CD4-positive, alpha-beta T cell treated with Interferon gamma for 1 hour (primary cell): Measurements from ENCODE around the gene MVB12B.
A peak's percentile ranks its signal among the peaks of the same experiment; 100 is the strongest.

Source experiments
- DNase-seq: peaks from one replicate; pipeline ENCODE4 v3.0.0-alpha.2; 2020

Gene MVB12B

DNA sequence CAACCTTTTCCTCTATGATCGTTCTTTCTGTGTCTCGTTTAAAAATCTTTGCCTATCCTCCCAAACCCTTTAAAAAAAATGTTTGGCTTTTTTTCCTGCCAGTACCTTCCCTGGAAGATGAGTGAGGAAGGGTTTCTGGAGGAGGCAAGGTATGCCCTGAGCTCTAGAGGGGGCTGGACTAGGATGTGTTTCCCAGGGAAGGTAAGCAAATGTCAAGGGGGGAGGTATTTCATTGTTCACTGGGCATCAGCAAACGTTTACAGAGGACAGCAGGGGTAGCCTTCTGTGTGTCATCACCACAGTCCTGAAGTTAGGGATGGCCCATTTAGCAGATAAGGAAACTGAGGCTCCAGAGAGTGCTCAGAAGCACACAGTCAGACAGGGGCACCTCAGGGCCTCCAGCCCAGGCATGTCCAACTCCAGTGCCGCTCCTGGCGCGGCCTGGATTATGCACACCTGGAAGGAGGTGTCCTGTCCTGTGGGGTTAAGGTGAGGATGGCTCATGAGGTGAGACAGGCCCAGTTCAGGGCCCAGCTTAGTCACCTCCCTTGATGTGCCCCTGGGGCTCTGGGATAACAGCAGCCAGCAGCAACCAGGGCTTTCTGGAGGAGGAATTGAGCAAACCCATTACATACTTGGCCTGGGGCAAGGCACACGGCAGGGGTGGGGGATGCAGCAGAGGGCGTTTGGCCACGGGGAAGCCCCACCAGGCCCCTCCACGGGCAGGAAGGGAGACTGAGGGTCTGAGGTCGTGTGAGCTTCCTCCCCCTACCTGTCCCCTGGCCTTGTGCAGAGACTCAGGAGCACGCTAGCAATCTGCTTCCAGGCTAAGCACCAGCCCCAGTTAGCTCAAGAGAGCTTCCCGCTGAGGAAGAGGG lies 186.8 kb downstream of the MVB12B start:
- no peak for DNase-seq

DNA sequence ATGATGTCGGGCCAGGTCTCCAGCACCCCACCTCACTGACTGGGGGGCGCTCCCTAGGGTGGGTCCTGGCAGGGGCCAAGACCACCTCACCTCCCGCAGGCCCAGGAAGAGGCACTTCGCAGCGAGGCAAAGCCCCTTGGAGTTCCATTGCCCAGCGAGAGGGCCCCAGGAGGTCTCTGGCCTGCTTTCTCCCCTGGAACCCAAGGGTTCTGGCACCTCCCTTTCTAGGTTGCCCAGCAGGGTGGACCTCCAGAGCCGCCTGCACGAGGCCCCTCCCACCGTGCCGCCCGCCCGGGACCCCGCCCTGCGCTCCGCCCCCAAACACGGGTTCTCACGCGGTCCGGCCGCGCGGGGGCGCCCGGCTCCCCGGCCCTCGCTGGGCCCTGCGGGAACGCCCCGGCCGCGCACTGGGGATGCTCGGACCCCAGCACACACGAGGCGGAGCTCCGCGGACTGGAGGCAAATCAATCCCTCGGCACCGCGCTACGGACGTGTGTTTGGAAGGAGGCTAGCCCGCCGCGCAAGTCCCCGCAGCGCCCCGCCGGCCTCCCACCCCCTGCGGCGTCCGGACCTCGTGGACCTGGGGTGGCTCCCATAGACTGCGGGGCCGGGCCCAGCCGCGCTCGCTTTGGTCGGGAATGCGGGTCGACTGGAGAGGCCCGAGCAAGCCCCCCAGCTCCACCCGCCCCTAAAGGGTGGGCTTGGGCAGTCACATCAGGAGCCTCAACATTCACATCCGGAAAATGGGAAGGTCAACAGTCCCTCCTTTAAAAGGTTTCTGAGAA lies 187.6 kb downstream of the MVB12B start:
- DNase-seq: peak; percentile 61

- DNase-seq: no peak
These were observed 188.6 kb downstream of the MVB12B start for GRCh38 chr9:126515001-126515872.

DNA sequence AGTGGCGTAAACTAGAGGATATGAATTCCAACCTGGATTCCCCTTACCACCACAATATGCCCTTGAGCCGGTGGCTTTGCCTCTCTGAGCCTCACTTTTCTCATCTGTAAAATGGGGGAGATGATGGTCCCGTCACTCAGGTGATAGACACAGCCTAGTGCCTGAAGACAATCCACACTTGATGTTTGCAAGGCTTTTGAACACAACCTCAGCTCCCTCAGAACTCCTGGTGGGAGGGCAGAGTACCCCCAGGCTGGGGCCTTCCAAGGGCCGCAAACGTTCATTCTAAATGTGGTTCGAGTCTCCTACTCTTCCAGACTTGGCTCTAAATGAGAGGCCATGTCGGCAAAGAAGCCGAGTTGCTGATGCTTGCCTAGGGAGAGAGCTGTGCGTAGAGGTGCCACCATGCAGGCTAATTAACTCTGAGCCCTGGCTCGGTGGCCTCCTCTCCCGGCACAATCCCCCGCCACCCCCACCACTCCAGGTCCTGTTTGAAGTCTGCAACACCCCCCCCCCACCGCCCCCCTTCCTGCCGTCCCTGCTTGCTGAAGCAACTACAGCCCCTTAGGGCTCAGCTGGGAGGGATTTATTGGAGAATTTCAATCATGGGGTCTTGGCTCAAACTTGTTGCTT lies 189.4 kb downstream of the MVB12B start:
- DNase-seq: no peak

GRCh38 chr9:126516561-126516935 lies 189.9 kb downstream of the MVB12B start:
- DNase-seq: no peak

DNA sequence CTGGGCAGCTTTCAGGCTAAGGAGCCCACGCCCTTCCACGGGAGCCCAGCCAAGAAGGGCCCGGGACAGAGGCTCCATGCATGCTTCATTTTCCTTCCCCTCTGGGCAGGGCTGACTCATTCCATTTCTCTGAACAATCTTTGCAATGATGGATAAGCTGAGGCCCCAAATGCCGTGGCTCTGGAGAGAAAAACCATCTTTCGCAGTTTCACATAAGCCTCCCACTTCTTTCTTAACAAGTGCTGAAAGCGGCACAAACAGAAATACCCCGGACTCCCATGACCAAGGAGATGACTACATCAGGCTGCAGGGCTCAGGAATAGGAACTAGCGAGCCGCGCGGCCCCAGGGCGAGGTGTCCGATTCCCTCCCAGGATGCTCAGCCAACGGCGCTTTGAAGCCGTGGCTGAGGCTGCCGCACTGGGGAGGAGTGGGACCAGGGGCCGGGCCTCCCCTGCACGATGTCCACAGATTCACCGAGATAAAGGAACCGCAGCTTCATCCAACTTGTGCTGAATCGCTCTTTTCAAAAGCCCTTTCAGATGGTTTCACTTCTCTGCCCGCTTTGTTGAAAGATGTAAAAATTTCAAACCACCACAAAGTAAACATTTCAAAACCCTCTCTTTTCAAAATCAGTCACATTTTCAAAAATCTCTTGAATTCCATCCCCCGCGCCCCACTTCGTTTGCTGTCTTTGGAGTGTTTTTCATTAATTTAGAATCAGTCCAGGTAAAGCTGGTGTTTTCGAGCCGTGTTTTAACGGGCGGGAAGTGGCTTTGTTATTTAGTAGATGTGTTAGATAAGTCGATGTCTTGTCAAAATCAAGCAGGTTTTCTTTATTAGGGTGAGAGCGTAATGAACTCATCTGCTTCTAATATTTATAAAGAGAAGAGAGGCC lies 190.6 kb downstream of the MVB12B start:
- peak; percentile 42 for DNase-seq

DNA sequence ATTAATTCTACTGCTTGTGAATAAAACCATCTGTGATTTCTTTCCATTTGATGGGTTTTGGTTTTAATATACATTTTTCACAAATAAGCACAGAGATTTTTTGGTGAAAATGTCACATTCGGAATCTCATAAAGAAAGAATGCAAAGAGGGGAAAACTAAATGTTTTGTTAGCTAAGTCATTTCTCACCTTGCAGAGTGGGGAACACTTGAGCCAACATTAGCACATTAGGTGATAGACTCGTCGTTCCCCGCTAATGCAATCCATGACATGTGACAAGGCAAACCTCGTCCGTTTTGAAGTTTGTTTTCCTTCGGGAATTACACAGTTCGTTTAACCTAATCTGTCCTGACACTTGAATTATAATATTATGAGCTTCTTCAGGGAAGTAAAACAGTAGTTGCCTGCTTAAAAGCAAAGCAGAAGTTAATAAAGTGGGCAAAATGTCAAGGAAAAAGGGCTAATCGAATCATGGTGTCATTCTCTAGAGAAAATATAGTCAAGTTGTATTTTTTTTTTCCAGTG lies 191.3 kb downstream of the MVB12B start:
- DNase-seq: no peak

DNA sequence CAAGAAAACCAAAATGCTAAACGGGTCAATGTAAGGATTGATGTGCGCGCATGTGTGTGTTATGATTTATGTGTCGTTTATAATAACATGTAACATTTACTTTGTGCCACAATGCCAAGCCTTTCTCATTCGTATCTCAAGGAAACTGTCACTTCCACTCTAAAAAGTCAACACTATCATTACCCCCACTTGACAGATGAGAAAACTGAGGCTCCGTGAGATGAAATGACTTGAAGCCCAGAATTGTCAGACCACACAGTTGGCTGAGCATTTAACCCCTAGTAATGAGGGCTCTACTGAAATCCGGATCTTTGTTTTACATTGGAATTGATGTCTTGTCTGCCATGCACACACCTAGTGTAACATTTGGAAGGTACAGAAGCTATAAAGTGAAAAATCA lies 192.1 kb downstream of the MVB12B start:
- no peak for DNase-seq

GRCh38 chr9:126519660-126520420 lies 193.2 kb downstream of the MVB12B start:
- no peak for DNase-seq

DNA sequence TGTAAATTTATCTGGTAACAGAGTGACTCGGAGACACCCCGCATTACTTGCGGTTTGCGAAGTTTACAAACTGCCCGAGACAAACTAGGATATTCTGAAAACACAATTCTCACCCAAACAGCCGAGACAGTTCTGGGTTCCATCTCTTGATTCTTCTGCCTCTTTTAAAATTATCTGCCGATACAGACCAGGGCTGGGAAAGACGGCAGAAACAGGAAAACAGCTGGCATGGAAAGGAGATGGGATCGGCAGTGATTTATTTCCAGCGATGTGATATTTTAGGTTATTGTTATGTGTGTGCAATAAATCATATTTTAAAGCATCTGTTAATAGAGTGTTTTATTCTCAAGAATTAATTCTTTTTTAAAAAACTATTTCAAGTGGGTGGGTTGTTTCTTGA lies 193.8 kb downstream of the MVB12B start:
- DNase-seq: no peak

DNA sequence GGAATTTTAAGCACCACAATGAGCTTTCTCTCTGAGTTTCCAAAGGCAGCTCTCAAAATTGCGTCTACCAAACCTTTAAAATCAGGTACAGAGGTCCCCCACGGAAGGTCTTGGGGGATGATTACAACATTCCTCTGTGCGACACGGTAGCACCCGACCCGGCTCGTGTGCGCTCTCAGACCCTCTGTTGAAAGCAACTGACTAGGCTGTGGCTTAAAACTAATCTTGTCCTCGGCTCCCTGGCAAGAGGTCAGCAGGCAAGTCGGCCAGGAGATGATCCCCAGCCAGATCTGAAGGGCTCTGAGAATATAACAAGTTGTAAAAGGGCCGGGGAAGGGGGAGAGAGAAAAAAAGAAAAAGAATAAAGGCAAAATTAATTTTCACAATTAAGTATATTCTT lies 194.5 kb downstream of the MVB12B start:
- DNase-seq: no peak

DNA sequence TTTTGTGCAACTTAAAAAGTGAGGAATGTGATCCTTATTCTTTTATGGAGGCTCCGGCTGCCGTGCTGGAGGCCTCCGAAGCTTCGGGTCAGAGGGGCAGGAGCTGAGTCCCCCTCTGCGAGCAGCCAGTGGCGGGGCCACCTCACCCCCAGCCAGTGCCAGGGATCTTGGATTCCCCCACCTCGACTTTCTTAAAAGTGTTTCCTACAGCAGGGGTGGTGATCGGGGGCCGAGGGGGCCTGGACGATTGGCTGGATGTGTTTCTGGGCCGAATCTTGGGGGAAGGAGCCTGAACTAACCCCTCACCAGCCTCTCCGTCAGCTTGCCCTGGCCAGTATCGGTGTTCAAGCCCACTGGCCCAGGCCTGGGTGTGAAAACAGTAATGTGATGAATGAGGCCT lies 194.9 kb downstream of the MVB12B start:
- DNase-seq: no peak

DNA sequence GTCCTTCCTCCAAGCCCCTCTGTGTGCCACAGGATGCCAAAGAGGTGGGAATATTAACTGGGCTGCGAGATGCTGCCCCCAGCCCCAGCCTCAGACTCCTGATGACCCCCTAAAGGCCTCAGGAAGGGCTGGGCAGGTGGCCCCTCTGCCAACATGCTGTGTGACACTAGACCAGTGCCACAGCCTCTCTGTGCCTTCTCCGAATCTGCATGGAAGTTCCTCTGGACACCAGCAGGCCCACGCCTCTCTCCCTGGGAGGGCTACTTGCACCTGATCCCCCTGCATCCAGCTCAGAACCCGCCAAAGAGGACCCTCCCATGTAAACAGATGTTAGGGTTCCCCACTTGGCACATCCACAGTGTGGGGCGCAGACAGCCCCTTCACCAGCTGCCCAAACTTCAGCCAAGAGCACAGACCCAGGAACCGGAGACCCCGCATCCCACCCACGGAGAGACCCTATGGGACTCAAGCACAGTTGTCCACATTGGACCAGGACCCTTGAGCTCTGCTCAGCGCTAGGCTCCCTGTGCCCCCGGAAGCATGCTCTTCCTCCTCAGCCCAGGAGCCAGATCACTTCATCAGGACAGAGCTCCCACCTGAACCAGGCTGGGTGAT lies 195.5 kb downstream of the MVB12B start:
- no peak for DNase-seq

GRCh38 chr9:126522612-126523356 lies 196.2 kb downstream of the MVB12B start:
- no peak for DNase-seq

GRCh38 chr9:126523611-126524111 lies 197.0 kb downstream of the MVB12B start:
- peak; percentile 38 for DNase-seq

DNA sequence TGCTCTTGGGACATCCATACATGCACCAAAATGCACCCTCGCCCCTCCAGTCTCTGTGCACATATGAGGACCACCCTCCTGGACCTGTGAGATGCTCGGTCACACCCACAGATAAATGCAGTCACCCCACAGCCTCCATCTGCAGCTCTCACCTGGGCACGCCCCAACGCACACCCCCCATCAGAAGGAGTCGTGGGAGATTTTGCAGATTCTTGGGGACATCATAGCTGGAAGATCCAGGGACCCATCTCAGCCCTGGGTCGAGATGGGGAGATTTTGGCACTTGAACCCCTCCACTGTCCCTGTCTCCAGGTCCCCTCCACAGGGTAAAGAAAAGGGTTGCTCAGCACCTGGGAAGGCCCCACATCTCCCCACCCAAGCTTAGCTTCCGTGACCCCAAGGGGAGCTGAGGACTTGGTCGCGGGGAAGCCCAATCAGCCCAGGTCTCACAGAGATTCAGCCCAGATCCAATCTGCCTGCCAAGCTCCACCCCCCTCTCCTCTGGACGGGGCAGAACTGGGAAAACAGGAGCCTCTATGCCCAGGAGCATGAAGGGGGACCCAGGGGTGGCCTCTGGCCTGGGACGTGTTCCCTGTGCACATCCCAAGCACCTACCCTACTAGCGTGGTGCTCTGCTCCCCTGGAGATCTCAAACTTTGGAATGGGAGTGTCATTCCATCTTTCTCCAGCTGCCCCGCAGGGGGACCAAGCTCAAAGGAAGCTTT lies 197.9 kb downstream of the MVB12B start:
- no peak for DNase-seq

- no peak for DNase-seq
These were observed 199.8 kb downstream of the MVB12B start for GRCh38 chr9:126526218-126527108.
